Keratinocyte (primary cell): ENCODE results near the gene SPDYC. TPM values are rescaled to one million over a fixed set of nuclear protein-coding genes. Genes with fewer than 3 reads are reported as not detected.
A peak's percentile ranks its signal among the peaks of the same experiment; 100 is the strongest.

Experiments
- DNase-seq: peaks from one replicate; pipeline ENCODE4 v3.0.0-alpha.2; 2011; ENCODE audit warnings: low read depth, missing footprints, low spot score
- FAIRE-seq: peaks from 2 replicates; lab custom pipeline; 2011; peaks lifted over from hg19 to GRCh38; lab: Jason Lieb, UNC
- H2AFZ ChIP-seq: 2 replicates; pipeline ENCODE4 v1.6.0; 2012; ENCODE audit warnings: low read length, control low read depth, inconsistent platforms; ENCODE audit not compliant: control insufficient read depth
- H3K27ac ChIP-seq: 2 replicates; pipeline ENCODE4 v1.5.1; 2011; ENCODE audit warnings: low read length; ENCODE audit not compliant: control insufficient read depth, insufficient read depth
- H3K27me3 ChIP-seq: 3 replicates; pipeline ENCODE4 v1.6.0; 2011; ENCODE audit warnings: low read length; ENCODE audit not compliant: control insufficient read depth, insufficient read depth; ENCODE audit errors: extremely low read depth
- H3K36me3 ChIP-seq, 2 experiments: 2 replicates in 1 of 2; 3 replicates in 1 of 2; pipeline ENCODE4 v1.5.1; 2011; ENCODE audit warnings: low read length in 2 of 2, mild to moderate bottlenecking in 1 of 2; ENCODE audit not compliant: control insufficient read depth in 2 of 2, insufficient read depth in 2 of 2; ENCODE audit errors: extremely low read depth in 1 of 2
- H3K4me1 ChIP-seq: 3 replicates; pipeline ENCODE4 v1.5.1; 2011; ENCODE audit warnings: low read length; ENCODE audit not compliant: control insufficient read depth, insufficient read depth; ENCODE audit errors: extremely low read depth
- H3K4me2 ChIP-seq: 3 replicates; pipeline ENCODE4 v1.6.0; 2011; ENCODE audit warnings: low read depth, low read length; ENCODE audit not compliant: control insufficient read depth, insufficient read depth; ENCODE audit errors: extremely low read depth
- H3K4me3 ChIP-seq, 3 experiments: fragments of 200-600 bp in 1 of 3; sonication (generic) in 1 of 3; 2 replicates in 2 of 3; 3 replicates in 1 of 3; pipeline ENCODE4 v1.5.1; 2011 to 2016; ENCODE audit warnings: low read length in 3 of 3, mild to moderate bottlenecking in 3 of 3, control low read depth in 2 of 3, inconsistent platforms in 1 of 3, low read depth in 1 of 3, mixed read lengths in 1 of 3, mixed run types in 1 of 3, moderate library complexity in 1 of 3; ENCODE audit not compliant: control insufficient read depth in 2 of 3, insufficient read depth in 2 of 3; ENCODE audit errors: extremely low read depth in 1 of 3
- H3K79me2 ChIP-seq: 2 replicates; pipeline ENCODE4 v1.6.0; 2012; ENCODE audit warnings: low read length; ENCODE audit not compliant: control insufficient read depth, insufficient read depth
- H3K9ac ChIP-seq: 3 replicates; pipeline ENCODE4 v1.6.0; 2011; ENCODE audit warnings: low read length; ENCODE audit not compliant: control insufficient read depth, insufficient read depth; ENCODE audit errors: extremely low read depth
- H3K9me1 ChIP-seq: 3 replicates; pipeline ENCODE4 v1.6.0; 2011; ENCODE audit warnings: low read length; ENCODE audit not compliant: control insufficient read depth, insufficient read depth; ENCODE audit errors: extremely low read depth
- H3K9me3 ChIP-seq: 2 replicates; pipeline ENCODE4 v1.5.1; 2012; ENCODE audit warnings: low read depth, low read length; ENCODE audit not compliant: control insufficient read depth
- H4K20me1 ChIP-seq: 3 replicates; pipeline ENCODE4 v1.6.0; 2011; ENCODE audit warnings: low read length; ENCODE audit not compliant: control insufficient read depth, insufficient read depth; ENCODE audit errors: extremely low read depth
- CTCF ChIP-seq, 3 experiments: IDR thresholded peaks in 1 of 3; conservative IDR thresholded peaks in 1 of 3; optimal IDR thresholded peaks in 1 of 3; 2 replicates in 2 of 3; 3 replicates in 1 of 3; pipeline versions ENCODE3 to v1.5.1; 2011; ENCODE audit warnings: low read length in 3 of 3, mild to moderate bottlenecking in 3 of 3, moderate library complexity in 2 of 3, control low read depth in 1 of 3, inconsistent platforms in 1 of 3; ENCODE audit not compliant: insufficient read depth in 2 of 3; ENCODE audit errors: extremely low read depth in 1 of 3
- EZH2 ChIP-seq: IDR thresholded peaks from one replicate; pipeline ENCODE4 v1.6.1; 2012; ENCODE audit warnings: inconsistent platforms, mild to moderate bottlenecking, low read length, moderate library complexity
- dilution Hi-C: fragments of 300-500 bp; cut with MboI; formaldehyde crosslinking; loops from one replicate; pipeline ENCODE4 v1.7.0; 2020; ENCODE audit warnings: low sequenced_read_pairs; ENCODE audit not compliant: extremely low pct_ligation_motif_present
- polyA plus RNA-seq, 5 experiments: library from polyadenylated mRNA; depleted of rRNA in 3 of 5; stranded (reverse) in 3 of 5; stranded (forward) in 1 of 5; unstranded in 1 of 5; fragments of >200 nt; gene quantifications; 1 replicate in 1 of 5; 2 replicates in 3 of 5; 3 replicates in 1 of 5; pipeline versions ENCODE4 v1.2.1 to v1.2.3, GENCODE V29; 2011 to 2012; ENCODE audit warnings: missing spikeins in 2 of 5, low read depth in 1 of 5, low replicate concordance in 1 of 5

Gene SPDYC
- polyA plus RNA-seq, 1 donor (not counting 4 experiments of a cell fraction or from before 2014, with no cell fraction given), result not detected

GRCh38 chr11:65216830-65217229 is 46.8 kb downstream of the SPDYC start:
- Histone ChIP-seq H3K27me3 (no peaks in the 10 kb centered on the region), H3K4me3 (no peak overlapping the region), H3K9me1 (no peaks in the 10 kb centered on the region), H3K27ac (no peak overlapping the region), H3K4me2 (no peak overlapping the region), H3K36me3 (peaks cover 2 to 17% of the 10 kb centered on the region in 2 experiments), H4K20me1 (no peaks in the 10 kb centered on the region), H3K9ac (no peak overlapping the region), H3K79me2 (no peaks in the 10 kb centered on the region), H3K4me1 (no peaks in the 10 kb centered on the region), H3K9me3 (no peaks in the 10 kb centered on the region), H2AFZ (no peak overlapping the region)
- DNase-seq (no peak), FAIRE-seq (no peak)
- dilution Hi-C loops, result no loop called here
- TF ChIP-seq EZH2 (no peak), CTCF (optimal IDR thresholded peaks at IDR 0.05 in 1 of 3, IDR thresholded peaks at IDR 0.05 in 1 of 3, conservative IDR thresholded peaks at IDR 0.05 in 1 of 3; ENCODE audit: extremely low read depth in 1 of 3, insufficient read depth in 2 of 3, low read length in 3 of 3) (peak in 1 of 3 experiments; percentile 15)

- peak in 1 of 3 experiments; percentile 16 for TF ChIP-seq CTCF (optimal IDR thresholded peaks at IDR 0.05 in 1 of 3, IDR thresholded peaks at IDR 0.05 in 1 of 3, conservative IDR thresholded peaks at IDR 0.05 in 1 of 3; ENCODE audit: extremely low read depth in 1 of 3, insufficient read depth in 2 of 3, low read length in 3 of 3)
- TF ChIP-seq EZH2, result no peak
- H3K9ac ChIP-seq, result no peak overlapping the region
- H3K27ac ChIP-seq, result no peak overlapping the region
- no peak overlapping the region for H3K4me3 ChIP-seq
- dilution Hi-C loops, result no loop called here
- H3K27me3 ChIP-seq, result no peaks in the 10 kb centered on the region
- FAIRE-seq (no peak), DNase-seq (no peak)
- H2AFZ ChIP-seq, result no peak overlapping the region
- no peaks in the 10 kb centered on the region for H3K9me3 ChIP-seq
- H3K4me1 ChIP-seq, result no peaks in the 10 kb centered on the region
- H3K79me2 ChIP-seq, result no peaks in the 10 kb centered on the region
- no peak overlapping the region for H3K4me2 ChIP-seq
- H4K20me1 ChIP-seq, result no peaks in the 10 kb centered on the region
- H3K36me3 ChIP-seq, result peaks cover 0 to 15% of the 10 kb centered on the region in 2 experiments
- H3K9me1 ChIP-seq, result no peaks in the 10 kb centered on the region
Observed at GRCh38 chr11:65217441-65218423, 47.7 kb downstream of the SPDYC start.
